ENCODE data around the gene CAMK2B.

The CAMK2B gene

DNA sequence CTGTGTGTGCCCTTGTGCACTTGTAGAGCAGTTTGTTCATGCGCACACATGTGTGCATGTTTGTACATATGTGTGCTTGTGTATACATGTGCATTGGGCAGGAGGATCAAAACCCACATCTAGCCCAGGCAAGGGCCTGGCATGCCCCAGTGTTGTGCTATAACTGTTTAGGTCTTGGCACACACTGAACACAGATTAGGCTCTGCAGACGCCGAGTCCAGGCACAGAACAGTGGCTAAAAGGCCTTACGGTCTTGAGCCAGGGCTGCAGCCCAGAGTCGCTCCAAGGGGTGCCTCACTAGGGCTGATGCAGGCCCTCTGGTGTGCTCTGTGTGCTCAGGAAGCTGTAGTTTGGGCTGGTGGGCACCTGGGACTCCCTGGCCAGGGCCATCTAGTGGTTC lies 68.9 kb downstream of the CAMK2B start:
- no peak for DNase-seq (ENCODE audit: low read depth)

DNA sequence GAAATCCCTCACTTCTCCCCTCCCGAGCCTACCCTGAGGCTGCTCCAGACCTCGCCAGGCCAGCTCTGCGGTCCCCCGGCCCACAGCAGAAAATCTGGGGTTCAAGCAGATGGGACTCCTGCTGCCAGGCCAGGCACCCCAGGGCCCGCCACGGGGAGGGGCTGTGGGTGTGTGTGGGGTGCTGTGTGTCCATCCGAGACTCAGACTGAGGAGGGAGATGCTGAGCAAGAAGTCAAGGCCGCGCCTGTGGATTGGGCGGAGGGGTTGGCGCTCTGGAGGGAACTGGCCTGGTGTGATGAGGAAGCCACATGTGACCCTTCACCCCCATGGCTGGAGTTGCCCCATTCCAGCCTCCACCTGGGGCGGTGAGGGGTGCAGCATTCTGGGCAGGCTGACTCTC lies 73.5 kb downstream of the CAMK2B start:
- DNase-seq (ENCODE audit: low read depth) = no peak

- DNase-seq (ENCODE audit: low read depth) = no peak
These were observed 74.1 kb downstream of the CAMK2B start for GRCh38 chr7:44251269-44251668.

- no peak for DNase-seq (ENCODE audit: low read depth)
These were observed 75.7 kb downstream of the CAMK2B start for GRCh38 chr7:44249639-44250234.

GRCh38 chr7:44247868-44248651 lies 77.3 kb downstream of the CAMK2B start:
- DNase-seq (ENCODE audit: low read depth) = no peak

GRCh38 chr7:44246396-44247113 lies 78.8 kb downstream of the CAMK2B start:
- DNase-seq (ENCODE audit: low read depth) = no peak

DNA sequence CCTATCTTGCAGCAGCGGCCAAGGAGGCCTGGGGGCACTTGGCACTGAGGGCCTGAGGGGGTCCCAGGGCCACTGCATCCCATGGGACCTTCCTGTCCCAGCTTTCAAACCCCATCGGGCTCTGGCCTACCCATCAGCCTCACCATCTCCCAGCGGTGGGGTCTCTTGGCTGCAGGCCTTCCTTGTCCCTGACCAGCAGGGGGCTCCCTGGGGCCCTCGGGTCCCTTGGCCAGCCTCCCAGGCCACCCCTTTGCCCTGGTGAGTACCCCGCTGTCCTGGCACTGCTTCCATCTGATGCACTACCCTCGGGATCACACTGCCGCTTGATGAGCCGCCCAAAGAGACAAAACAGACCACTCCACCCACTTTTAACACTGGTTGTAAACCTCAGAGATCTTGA lies 81.1 kb downstream of the CAMK2B start:
- DNase-seq (ENCODE audit: low read depth) = peak; percentile 55

- no peak for DNase-seq (ENCODE audit: low read depth)
These were observed 83.3 kb downstream of the CAMK2B start for GRCh38 chr7:44242091-44242490.

DNA sequence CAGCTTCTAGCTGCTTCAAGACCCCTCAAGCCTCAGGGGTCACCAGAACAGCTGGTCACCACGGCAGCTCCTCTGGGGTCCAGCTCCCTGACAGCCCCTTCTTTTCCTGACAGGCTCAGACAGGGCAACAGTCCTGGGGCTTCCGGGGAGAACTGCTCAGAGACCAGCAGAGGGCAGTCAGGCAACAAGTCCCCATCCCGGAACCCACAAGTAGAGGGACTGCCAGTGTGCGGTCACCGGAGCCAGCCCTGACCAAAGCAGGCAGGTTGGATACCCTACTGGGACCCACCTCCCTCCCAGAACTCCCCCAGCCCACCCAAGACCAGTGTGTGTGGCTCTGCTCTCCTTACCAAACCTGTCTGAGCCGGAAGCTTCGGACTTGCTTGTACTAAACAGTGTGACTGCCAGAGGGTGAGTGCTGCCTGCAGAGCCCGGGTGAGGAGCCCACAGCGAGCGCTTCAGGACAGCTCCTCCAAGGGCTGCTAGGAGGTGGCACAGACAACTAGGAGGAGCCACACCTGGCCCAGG lies 84.3 kb downstream of the CAMK2B start:
- peak; percentile 90 for DNase-seq (ENCODE audit: low read depth)

GRCh38 chr7:44240376-44240775 lies 85.0 kb downstream of the CAMK2B start:
- DNase-seq (ENCODE audit: low read depth) = no peak

GRCh38 chr7:44239361-44239760 lies 86.0 kb downstream of the CAMK2B start:
- no peak for DNase-seq (ENCODE audit: low read depth)

DNA sequence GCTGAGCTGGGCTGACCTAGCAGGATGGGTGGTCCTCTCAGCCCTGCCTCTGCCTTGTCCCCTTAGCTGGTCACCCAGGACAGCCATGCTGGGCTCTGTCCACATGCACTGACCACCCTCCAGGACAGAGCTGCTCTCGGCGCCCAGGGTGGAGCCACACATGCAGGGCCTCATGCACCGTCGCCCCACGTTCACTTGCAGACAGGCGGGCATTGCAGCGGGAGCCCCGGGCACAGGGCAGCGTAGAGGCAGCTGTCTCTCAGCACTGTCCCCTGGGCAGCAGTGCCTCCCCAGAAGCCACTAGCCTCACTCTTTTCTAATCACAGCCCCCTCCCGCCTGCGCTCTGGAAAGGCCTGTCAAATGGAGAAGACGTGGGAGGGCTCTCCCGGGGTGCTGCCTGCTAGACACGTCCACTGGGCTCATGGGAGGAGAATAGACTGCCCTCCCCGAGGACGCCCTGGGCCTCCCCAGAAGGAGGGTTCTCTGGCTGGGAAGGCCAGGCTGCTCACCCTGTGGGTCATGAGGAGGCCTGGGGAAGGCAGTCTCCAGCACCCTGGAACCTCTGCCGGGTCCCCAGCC lies 87.2 kb downstream of the CAMK2B start:
- DNase-seq (ENCODE audit: low read depth) = no peak

GRCh38 chr7:44237696-44238095 lies 87.7 kb downstream of the CAMK2B start:
- no peak for DNase-seq (ENCODE audit: low read depth)

- DNase-seq (ENCODE audit: low read depth) = no peak
These were observed 89.1 kb downstream of the CAMK2B start for GRCh38 chr7:44236333-44236728.

- DNase-seq (ENCODE audit: low read depth) = peak; percentile 21
These were observed 89.6 kb downstream of the CAMK2B start for GRCh38 chr7:44235582-44236332.

- DNase-seq (ENCODE audit: low read depth) = no peak
These were observed 90.3 kb downstream of the CAMK2B start for GRCh38 chr7:44235066-44235465.

DNA sequence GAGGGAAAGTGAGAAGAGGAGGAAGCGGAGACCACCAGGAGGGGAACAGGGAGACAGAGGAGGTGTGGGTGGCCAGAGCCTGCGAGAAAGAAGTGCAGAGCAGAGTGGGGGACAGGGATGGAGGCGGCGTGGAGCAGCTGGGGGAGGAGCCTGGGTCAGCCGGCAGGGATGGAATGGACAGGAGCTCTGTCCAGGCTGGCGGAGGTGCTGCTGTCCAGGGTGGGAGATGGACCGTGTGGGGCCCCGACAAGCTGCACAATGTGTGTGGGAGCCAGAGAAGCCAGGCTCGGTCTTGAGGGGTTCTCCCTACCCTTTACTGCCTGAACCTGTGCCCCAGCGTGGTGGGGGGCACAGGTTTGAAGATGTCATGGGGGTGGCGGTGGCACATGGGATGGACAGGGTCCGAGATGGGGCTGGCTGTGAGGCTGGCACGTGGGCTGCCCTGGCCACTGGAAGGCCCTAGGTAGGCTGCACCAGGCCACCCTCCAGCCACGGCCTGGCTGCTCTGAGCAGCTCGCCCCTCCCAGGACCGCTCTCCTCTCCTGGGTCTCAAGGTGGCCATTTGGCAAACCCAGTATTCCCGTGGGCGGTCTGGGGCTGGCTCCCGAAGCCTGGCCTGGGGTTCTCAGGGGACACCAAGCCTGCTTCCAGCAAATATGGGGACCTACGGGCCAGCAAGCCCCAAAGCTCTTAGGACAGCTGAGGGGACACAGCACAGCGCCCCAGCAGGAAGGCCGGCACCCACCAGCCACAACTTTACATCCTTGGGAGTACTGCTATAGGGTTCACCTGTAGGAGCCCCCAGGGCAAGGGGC lies 92.3 kb downstream of the CAMK2B start:
- no peak for DNase-seq (ENCODE audit: low read depth)

GRCh38 chr7:44232396-44232795 lies 93.0 kb downstream of the CAMK2B start:
- no peak for DNase-seq (ENCODE audit: low read depth)

DNA sequence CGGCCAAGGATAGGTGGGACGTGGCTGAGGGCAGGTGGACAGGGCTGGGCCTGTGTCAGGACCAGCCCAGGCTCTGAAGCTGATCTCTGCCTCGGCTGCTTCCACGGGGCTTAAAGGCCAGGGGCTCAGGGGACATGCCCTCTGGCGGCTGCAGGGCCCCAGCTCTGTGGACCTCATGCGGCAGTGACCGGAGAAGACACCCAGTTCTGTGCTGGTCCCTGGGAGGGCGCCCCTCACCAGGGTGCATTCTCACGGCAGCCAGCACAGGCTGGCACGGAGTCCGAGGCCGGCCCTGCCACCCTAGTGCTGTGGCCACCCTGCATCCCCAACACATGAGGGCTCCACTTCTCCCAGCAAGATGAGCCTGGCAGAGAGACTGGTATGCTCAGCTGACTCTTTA lies 94.3 kb downstream of the CAMK2B start:
- DNase-seq (ENCODE audit: low read depth) = no peak

GRCh38 chr7:44230286-44230685 lies 95.1 kb downstream of the CAMK2B start:
- DNase-seq (ENCODE audit: low read depth) = no peak

- DNase-seq (ENCODE audit: low read depth) = no peak
These were observed 95.8 kb downstream of the CAMK2B start for GRCh38 chr7:44229546-44230105.
